HepG2 (cell line): ENCODE data around the gene NBEAL2. TPM values are rescaled to one million over a fixed set of nuclear protein-coding genes. Genes with fewer than 3 reads are reported as not detected.

Experiments used
- ARNTL ChIP-seq: sonication (generic); formaldehyde crosslinking; IDR thresholded peaks from 2 replicates; pipeline ENCODE4 v1.4.0; 2020; ENCODE audit warnings: mild to moderate bottlenecking, missing genetic modification reagents
- ATF5 ChIP-seq: sonication (generic); formaldehyde crosslinking; IDR thresholded peaks from 2 replicates; pipeline ENCODE4 v1.4.0; 2020; ENCODE audit warnings: mild to moderate bottlenecking, low read depth, missing genetic modification reagents
- FOXK1 ChIP-seq: sonication (generic); formaldehyde crosslinking; IDR thresholded peaks from 2 replicates; pipeline ENCODE4 v1.4.0; 2020; ENCODE audit warnings: low read depth, missing genetic modification reagents, borderline replicate concordance
- GTF2F1 ChIP-seq: fragments of 150-350 bp; IDR thresholded peaks from 2 replicates; pipeline ENCODE4 v1.6.1; 2014; ENCODE audit warnings: low read length
- JARID2 ChIP-seq: sonication (generic); formaldehyde crosslinking; IDR thresholded peaks from 2 replicates; pipeline ENCODE4 v1.8.1; 2023; ENCODE audit warnings: missing genetic modification reagents, inconsistent platforms; ENCODE audit not compliant: insufficient replicate concordance
- KLF9 ChIP-seq: IDR thresholded peaks from 2 replicates; pipeline ENCODE4 v1.6.1; 2016; ENCODE audit warnings: low read depth
- MEIS1 ChIP-seq: sonication (generic); formaldehyde crosslinking; IDR thresholded peaks from 2 replicates; pipeline ENCODE4 v1.9.0; 2021; ENCODE audit warnings: mild to moderate bottlenecking, missing genetic modification reagents, moderate library complexity, borderline replicate concordance
- MLLT10 ChIP-seq: sonication (generic); formaldehyde crosslinking; IDR thresholded peaks from 2 replicates; pipeline ENCODE4 v1.4.0; 2020; ENCODE audit warnings: missing genetic modification reagents
- MTF1 ChIP-seq: sonication (generic); formaldehyde crosslinking; IDR thresholded peaks from 2 replicates; pipeline ENCODE4 v1.5.0; 2020; ENCODE audit warnings: missing genetic modification reagents
- SRSF1 ChIP-seq: fragments of 200-400 bp; formaldehyde crosslinking; optimal IDR thresholded peaks from 2 replicates; pipeline ENCODE3; 2017; ENCODE audit warnings: mild to moderate bottlenecking, low read depth, low read length, moderate library complexity
- TCF7 ChIP-seq: sonication (generic); IDR thresholded peaks from 2 replicates; pipeline ENCODE4 v1.6.1; 2016; ENCODE audit warnings: antibody characterized with exemption, low read depth
- THAP9 ChIP-seq: sonication (generic); formaldehyde crosslinking; IDR thresholded peaks from 2 replicates; pipeline ENCODE4; 2020; ENCODE audit warnings: missing genetic modification reagents, mild to moderate bottlenecking, borderline replicate concordance
- TMF1 ChIP-seq: sonication (generic); formaldehyde crosslinking; IDR thresholded peaks from 2 replicates; pipeline ENCODE4 v1.8.1; 2022; ENCODE audit warnings: low read depth, missing genetic modification reagents
- XRCC5 ChIP-seq: fragments of 200-400 bp; formaldehyde crosslinking; optimal IDR thresholded peaks from 2 replicates; pipeline ENCODE3; 2017; ENCODE audit warnings: mild to moderate bottlenecking, low read length
- ZNF124 ChIP-seq: sonication (generic); formaldehyde crosslinking; IDR thresholded peaks from 2 replicates; pipeline ENCODE4 v1.4.0; 2020; ENCODE audit warnings: missing genetic modification reagents
- ZNF136 ChIP-seq: sonication (generic); formaldehyde crosslinking; IDR thresholded peaks from 2 replicates; pipeline ENCODE4 v1.8.1; 2022; ENCODE audit warnings: low read depth, mild to moderate bottlenecking, moderate library complexity, missing genetic modification reagents
- ZNF225 ChIP-seq: sonication (generic); formaldehyde crosslinking; IDR thresholded peaks from 2 replicates; pipeline ENCODE4 v1.4.0; 2020; ENCODE audit warnings: mild to moderate bottlenecking, missing genetic modification reagents
- ZNF264 ChIP-seq: sonication (generic); formaldehyde crosslinking; IDR thresholded peaks from 2 replicates; pipeline ENCODE4 v1.4.0; 2020; ENCODE audit warnings: missing genetic modification reagents
- ZNF547 ChIP-seq: sonication (generic); formaldehyde crosslinking; IDR thresholded peaks from 2 replicates; pipeline ENCODE4 v1.5.1; 2020; ENCODE audit warnings: mild to moderate bottlenecking, missing genetic modification reagents
- ZNF644 ChIP-seq: IDR thresholded peaks from 2 replicates; pipeline ENCODE4 v1.6.1; 2016; ENCODE audit warnings: low read depth
- ZNF710 ChIP-seq: sonication (generic); formaldehyde crosslinking; IDR thresholded peaks from 2 replicates; pipeline ENCODE4 v1.5.0; 2020; ENCODE audit warnings: mild to moderate bottlenecking, missing genetic modification reagents, borderline replicate concordance
- ZNF720 ChIP-seq: sonication (generic); formaldehyde crosslinking; IDR thresholded peaks from 2 replicates; pipeline ENCODE4 v1.4.0; 2020; ENCODE audit warnings: missing genetic modification reagents
- ZNF878 ChIP-seq: sonication (generic); formaldehyde crosslinking; IDR thresholded peaks from 2 replicates; pipeline ENCODE4 v1.8.1; 2023; ENCODE audit warnings: mild to moderate bottlenecking, missing genetic modification reagents, moderate library complexity
- ZSCAN20 ChIP-seq: sonication (generic); formaldehyde crosslinking; IDR thresholded peaks from 2 replicates; pipeline ENCODE4 v1.4.0; 2020; ENCODE audit warnings: missing genetic modification reagents, mild to moderate bottlenecking, borderline replicate concordance
- ZZZ3 ChIP-seq: sonication (generic); formaldehyde crosslinking; IDR thresholded peaks from 2 replicates; pipeline ENCODE4 v1.4.0; 2020; ENCODE audit warnings: missing genetic modification reagents, mild to moderate bottlenecking, borderline replicate concordance
- polyA plus RNA-seq, 8 experiments: library from polyadenylated mRNA; depleted of rRNA in 3 of 8; stranded (reverse) in 7 of 8; unstranded in 1 of 8; fragments of >200 nt; fragmentation: Illumina TruSeq in 4 of 8; extraction: Trizol in 4 of 8; gene quantifications; 2 replicates each; pipeline versions ENCODE4 v1.2.1 to v1.2.3, GENCODE V29; 2011 to 2016; ENCODE audit warnings: low read depth in 4 of 8, missing spikeins in 1 of 8, mixed read lengths in 1 of 8; ENCODE audit not compliant: insufficient read depth in 1 of 8
- total RNA-seq, 5 experiments: library from RNA; depleted of rRNA; stranded (reverse); fragments of >200 nt; fragmentation: Illumina TruSeq; extraction: Trizol; gene quantifications; 2 replicates each; pipeline ENCODE4 v1.2.3, GENCODE V29; 2016; ENCODE audit warnings: low read depth in 1 of 5

Gene NBEAL2
- total and polyA plus RNA-seq, 2 of the 13 experiments (the other 11 are each of a cell fraction or from before 2014, with no cell fraction given), result 9.7 to 12.4 TPM

GRCh38 chr3:46978985-46979944 lies at the start of gene NBEAL2 (continued):
- TF ChIP-seq THAP9 (peak; percentile 54; the same call in 1 of the 2 replicates), ZNF225 (CRISPR knock-in tag) (no peak), ZZZ3 (no peak), FOXK1 (CRISPR knock-in tag) (no peak), TMF1 (peak; percentile 74; the same call in 1 of the 2 replicates), ARNTL (0 out of 2 replicates have a peak, but pooled peaks have one; percentile 52), TCF7 (no peak), ZNF710 (CRISPR knock-in tag) (0 out of 2 replicates have a peak, but pooled peaks have one; percentile 41), ZNF124 (CRISPR knock-in tag) (no peak), ZSCAN20 (CRISPR knock-in tag) (no peak), ZNF720 (CRISPR knock-in tag) (no peak), ZNF547 (CRISPR knock-in tag) (no peak), XRCC5 (no peak), ATF5 (CRISPR knock-in tag) (peak; percentile 7; the same call in 1 of the 2 replicates), ZNF878 (CRISPR knock-in tag) (no peak), MTF1 (CRISPR knock-in tag) (no peak), ZNF136 (CRISPR knock-in tag) (peak; percentile 27; the same call in 1 of the 2 replicates), MLLT10 (no peak), GTF2F1 (no peak), MEIS1 (no peak), KLF9 (CRISPR knock-in tag) (no peak), ZNF264 (CRISPR knock-in tag) (no peak), JARID2 (CRISPR knock-in tag) (peak; percentile 78), SRSF1 (no peak), ZNF644 (no peak)
